KBM-7 (cell line): ENCODE measurements around the gene TBXAS1.

Source experiments
- DNase-seq: peaks from one replicate; pipeline ENCODE4 v3.0.0-alpha.2; 2015
- in situ Hi-C: fragments of 300-500 bp; cut with MboI; formaldehyde crosslinking; loops from 2 replicates; pipeline ENCODE4 v1.14.3; 2020; ENCODE audit warnings: low sequenced_read_pairs, low pct_unique_long_range_greater_than_20kb, mixed read lengths

TBXAS1 gene

GRCh38 chr7:139829025-139829774 is at the start of gene TBXAS1:
TBXAS1 (plus strand) TSS chr7:139829264; CDS start chr7:139829391, 127 bp downstream.
- in situ Hi-C loops = no loop called here
- peak; percentile 95 for DNase-seq

- in situ Hi-C loops = no loop called here
- no peak for DNase-seq
These were observed 46.1 kb upstream of the TBXAS1 start for GRCh38 chr7:139782932-139783331.

GRCh38 chr7:139783647-139784385 is 45.2 kb upstream of the TBXAS1 start:
- DNase-seq = no peak
- in situ Hi-C loops = no loop called here

- no peak for DNase-seq
- in situ Hi-C loops = no loop called here
These were observed 44.4 kb upstream of the TBXAS1 start for GRCh38 chr7:139784648-139785047.

GRCh38 chr7:139791316-139791715 is 37.7 kb upstream of the TBXAS1 start:
- DNase-seq = no peak
- in situ Hi-C loops = no loop called here

GRCh38 chr7:139797607-139798006 is 31.5 kb upstream of the TBXAS1 start:
- DNase-seq = no peak
- in situ Hi-C loops = no loop called here

GRCh38 chr7:139798221-139798620 is 30.8 kb upstream of the TBXAS1 start:
- in situ Hi-C loops = no loop called here
- DNase-seq = no peak

- no peak for DNase-seq
- in situ Hi-C loops = no loop called here
These were observed 30.2 kb upstream of the TBXAS1 start for GRCh38 chr7:139798892-139799291.

- DNase-seq = peak; percentile 70
- in situ Hi-C loops = no loop called here
These were observed 29.5 kb upstream of the TBXAS1 start for GRCh38 chr7:139799586-139799985.

- DNase-seq = no peak
- in situ Hi-C loops = no loop called here
These were observed 24.5 kb upstream of the TBXAS1 start for GRCh38 chr7:139804571-139804970.

GRCh38 chr7:139807009-139807408 is 22.1 kb upstream of the TBXAS1 start:
- in situ Hi-C loops = no loop called here
- DNase-seq = no peak

- in situ Hi-C loops = no loop called here
- no peak for DNase-seq
These were observed 20.6 kb upstream of the TBXAS1 start for GRCh38 chr7:139808427-139808826.

- in situ Hi-C loops = no loop called here
- DNase-seq = no peak
These were observed 20.1 kb upstream of the TBXAS1 start for GRCh38 chr7:139808846-139809442.

- DNase-seq = peak; percentile 55
- in situ Hi-C loops = no loop called here
These were observed 18.0 kb upstream of the TBXAS1 start for GRCh38 chr7:139811066-139811465.

- no peak for DNase-seq
- in situ Hi-C loops = no loop called here
These were observed 15.9 kb upstream of the TBXAS1 start for GRCh38 chr7:139813151-139813550.

GRCh38 chr7:139813689-139814088 is 15.4 kb upstream of the TBXAS1 start:
- DNase-seq = no peak
- in situ Hi-C loops = no loop called here

- in situ Hi-C loops = no loop called here
- DNase-seq = no peak
These were observed 11.8 kb upstream of the TBXAS1 start for GRCh38 chr7:139817249-139817648.

GRCh38 chr7:139820089-139820488 is 9.0 kb upstream of the TBXAS1 start:
- in situ Hi-C loops = no loop called here
- DNase-seq = no peak

- no peak for DNase-seq
- in situ Hi-C loops = no loop called here
These were observed 7.5 kb upstream of the TBXAS1 start for GRCh38 chr7:139821349-139822105.

GRCh38 chr7:139822855-139823254 is 6.2 kb upstream of the TBXAS1 start:
- in situ Hi-C loops = no loop called here
- no peak for DNase-seq
